ENCODE measurements around the gene SRR.

SRR gene

DNA sequence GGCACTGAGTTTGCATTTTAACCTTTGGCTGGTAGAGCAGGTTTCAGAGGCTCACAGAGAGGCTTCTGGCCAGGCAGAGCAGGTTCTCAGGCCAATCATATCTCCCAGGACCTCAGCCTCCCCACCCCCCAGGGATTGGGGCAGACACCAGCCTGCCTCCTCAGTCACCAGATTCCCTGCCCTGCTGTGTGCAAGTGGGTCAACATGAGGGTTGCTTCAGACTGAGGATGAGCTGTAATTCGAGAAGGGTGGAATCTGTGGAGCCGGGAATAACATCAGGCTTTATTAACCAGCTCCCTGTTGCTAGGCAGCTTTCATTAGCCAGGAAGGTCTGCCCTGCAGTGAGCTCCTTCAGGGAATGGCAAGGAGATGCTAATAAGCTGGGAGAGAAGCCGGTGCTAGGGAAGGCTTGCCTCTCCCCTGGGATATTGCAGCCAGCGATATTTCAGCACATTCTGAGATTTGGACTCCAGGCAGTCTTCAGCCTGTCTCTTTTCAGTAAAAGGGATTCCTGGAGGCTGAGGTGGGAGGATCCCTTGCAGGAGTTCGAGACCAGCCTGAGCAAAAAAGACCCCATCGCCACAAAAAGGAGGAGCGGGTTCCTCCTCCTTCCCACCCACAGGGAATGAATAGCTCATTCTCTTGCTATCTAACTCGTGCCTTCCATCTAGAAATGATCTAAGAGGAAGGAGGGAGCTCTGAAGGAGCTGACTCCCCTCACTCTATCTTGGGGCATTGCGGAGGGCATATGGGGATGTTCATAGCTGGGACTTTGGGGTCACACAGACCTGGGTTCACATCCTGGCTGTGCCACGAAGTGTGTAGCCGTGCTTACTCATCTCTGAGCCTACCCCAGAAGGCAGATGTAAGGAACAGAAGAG, 44.3 kb downstream of the SRR start:
- DNase-seq = no peak

DNA sequence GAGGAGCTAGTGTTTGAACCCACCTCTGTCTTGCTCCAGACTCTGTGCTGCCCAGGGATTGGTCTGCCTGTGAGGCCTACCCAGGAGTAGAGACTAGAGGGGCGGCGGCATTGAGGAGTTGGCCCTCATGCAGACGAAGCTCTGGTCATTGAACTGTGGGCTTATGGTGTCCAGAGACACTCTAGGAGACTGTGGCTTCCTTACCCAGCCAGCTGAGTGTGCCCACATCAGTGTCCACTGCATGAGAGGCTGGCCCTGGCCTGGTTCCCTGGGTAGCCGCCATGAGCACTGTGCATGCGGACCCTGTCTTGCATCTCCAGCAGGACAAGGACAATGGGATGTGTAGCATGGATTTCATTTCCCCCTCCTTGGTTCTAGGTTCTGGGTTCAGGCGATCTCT, 47.5 kb downstream of the SRR start:
- no peak for DNase-seq

DNA sequence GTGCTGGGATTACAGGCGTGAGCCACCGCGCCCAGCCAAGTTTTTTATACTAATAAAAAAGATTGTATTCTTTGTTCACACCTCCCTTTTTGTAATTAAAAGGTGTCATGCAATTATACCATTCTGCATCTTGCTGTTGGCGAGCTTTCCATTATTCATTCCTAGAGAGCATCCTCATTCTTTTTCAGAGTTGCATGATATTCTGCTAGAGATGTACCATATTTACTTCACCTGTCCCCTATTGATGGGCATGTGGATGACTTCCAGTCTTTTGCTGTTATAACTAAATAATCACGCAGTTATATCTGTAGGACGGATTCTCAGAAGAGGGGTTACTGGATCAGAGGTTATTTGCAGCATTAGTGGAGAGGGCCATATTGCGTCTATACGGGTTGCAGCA, 50.6 kb downstream of the SRR start:
- no peak for DNase-seq

DNA sequence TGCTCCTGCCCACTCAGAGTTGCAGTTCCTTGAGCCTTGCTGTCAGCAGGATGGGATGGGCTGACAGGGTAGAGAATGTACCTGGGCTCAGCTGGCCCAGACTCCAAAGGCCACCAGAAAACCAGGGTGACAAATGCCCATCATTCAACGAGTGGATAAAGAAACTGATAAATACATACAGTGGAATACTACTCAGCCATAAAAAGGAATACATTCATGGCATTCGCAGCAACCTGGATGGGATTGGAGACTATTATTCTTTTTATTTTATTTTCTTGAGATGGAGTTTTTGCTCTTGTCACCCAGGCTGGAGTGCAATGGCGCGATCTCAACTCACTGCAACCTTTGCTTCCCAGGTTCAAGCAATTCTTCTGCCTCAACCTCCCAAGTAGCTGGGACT, 53.5 kb downstream of the SRR start:
- no peak for DNase-seq

DNA sequence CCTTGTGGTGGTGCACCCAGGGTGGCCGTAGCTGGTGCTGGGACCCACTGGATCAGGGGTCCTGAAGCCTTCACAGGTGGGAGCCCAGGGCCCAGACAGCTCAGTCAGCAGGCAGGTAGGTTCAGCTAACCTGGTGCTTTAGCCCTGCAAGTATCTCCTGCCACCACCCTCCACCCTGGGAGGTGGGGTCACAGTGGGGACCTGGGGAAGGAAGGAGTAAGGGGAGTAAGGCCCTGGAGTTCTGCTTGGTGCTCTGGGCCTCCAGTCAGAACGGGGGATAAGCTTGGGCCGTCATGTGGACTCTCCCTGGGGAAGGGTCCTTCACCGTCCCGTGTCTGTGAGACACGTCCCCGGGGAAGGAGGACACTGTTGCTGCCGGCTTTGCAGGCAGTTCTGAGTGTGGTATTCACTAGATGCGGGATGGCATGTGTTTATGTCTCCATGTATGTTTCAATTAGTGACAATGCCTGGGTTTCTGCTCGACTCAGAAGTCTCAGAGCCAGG, 54.2 kb downstream of the SRR start:
- DNase-seq = no peak

DNA sequence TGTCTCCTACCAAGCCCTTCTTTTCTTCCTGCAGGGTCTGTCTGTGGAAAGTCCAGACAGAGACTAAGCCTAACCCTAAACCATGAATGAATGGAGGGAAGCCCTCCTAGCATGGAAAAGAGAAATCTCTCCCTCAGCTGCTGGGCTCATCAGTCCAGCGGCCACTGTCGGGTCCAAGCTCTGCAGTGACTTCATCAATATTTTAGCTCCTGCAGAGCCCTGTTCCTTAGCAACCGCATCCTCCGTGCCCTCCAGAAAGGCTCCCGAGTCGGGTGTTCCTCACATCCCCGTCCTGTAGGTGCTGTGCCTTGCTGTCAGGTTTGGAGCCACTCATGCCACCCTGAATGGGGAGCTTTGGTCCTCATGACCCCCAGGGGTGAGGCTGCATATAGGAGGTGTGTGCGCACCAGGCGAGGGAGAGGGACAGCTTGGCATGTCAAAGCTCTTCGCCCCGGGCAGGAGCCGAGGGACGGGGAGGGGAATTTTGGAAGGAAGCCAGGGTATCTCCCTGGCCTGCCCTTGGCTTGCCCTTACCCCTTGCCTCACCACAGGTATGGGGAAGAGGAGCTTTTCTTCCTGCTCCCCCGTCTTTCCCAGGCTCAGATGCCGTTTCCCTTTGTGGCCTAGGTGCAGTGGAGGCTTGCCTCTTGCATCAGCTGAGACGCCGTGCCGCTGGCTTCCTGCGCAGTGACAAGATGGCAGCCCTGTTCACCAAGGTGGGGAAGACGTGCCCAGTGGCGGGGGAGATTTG, 57.4 kb downstream of the SRR start:
- no peak for DNase-seq

DNA sequence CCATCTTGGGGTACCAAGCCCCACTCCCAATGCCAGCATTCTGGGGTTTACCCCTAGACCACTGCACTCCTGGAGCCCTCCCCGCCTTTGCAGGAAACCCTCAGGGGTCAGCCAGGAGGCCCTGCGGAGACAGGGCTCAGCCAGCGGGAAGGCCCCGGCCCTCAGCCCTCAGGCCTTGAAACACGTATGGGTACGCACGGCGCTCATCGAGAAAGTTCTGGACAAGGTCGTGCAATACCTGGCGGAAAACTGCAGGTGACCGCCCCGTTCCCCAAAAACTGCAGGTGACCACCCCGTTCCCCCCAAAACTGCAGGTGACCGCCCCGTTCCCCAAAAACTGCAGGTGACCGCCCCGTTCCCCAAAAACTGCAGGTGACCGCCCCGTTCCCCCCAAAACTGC, 58.3 kb downstream of the SRR start:
- no peak for DNase-seq

DNA sequence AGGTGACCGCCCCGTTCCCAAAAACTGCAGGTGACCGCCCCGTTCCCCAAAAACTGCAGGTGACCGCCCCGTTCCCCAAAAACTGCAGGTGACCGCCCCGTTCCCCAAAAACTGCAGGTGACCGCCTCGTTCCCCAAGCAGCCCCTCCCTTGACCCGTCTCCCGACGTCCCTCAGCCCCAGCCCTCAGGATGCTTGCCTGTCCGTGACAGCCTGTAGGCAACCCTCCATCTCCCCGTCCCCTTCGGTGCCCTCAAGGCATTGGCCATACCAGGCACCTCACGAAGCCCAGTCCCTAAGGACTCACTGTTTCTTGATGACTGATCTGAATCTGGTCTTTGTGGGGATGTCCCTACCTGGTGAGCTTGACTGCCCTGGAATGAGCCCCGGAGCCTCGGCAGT, 58.7 kb downstream of the SRR start:
- no peak for DNase-seq

DNA sequence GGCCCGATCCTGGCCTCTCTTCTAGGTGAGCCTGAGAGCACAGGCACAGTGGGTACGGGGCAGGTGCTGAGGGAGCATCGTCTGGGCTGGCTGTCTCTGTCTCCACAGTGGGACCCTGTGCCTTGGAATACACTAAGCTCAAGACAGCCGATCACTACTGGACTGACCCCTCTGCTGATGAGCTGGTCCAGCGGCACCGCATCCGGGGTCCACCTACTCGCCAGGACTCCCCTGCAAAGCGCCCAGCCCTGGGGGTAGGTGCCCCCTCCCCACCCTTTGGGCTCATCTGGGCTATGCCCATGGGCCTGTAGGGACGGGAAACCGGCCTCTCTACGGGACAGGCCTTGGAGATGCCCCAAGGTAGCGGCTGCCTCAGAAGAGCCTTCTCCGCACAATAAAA, 59.1 kb downstream of the SRR start:
- DNase-seq = no peak

DNA sequence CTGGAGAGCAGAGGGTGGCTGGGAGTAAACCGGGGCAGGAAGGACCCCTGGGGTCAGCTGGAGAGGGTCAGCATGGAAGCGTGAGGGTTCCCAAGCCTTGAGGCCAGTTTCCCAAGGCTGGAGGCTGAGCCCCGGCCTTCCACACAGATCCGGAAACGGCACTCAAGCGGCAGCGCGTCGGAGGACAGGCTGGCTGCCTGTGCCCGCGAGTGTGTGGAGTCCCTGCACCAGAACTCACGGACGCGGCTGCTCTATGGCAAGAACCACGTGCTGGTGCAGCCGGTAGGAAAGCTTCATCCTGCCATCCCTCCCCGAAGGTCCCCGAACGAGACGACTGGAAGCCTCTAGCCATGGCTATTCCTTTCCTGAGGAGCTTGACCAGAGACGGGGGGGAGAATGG, 59.6 kb downstream of the SRR start:
- DNase-seq = no peak

DNA sequence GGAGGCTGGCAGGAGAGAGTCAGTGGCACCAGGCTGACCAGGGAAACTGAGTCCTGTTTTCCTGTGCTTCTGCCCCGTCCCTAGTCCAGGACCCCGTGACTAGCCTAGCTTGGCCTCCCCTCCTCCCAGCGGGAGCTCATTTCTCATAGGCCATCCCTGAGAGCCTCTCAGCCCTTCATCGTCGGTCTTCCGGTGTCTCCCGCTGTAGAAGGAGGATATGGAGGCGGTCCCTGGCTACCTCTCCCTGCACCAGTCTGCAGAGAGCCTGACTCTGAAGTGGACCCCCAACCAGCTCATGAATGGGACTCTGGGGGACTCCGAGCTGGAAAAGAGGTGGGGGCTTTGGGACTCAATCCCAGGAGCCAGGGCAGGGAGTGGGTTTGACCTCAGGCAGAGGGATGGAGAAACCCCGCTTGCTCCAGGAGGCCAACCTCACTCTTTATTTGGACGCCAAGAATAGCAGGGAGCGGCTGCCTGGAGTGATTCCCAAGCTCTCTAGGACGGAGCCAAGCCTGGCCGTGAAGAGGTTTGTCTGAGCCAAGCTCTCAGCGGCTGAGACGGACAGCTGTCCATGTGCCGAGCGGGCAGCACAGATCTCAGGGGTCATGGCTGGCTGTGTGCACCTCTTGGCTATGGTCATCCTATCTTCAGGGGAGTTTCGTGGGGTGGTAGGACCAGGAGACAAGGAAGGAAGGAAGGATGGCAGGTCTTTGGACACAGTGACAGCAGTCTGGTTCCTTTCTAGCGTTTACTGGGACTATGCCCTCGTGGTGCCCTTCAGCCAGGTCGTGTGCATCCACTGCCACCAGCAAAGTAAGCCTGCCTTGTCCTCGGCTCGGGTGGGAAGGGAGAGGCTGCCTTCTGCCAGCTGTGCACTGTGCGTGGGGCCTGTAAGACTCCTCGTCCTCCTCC, 60.4 kb downstream of the SRR start:
- no peak for DNase-seq

DNA sequence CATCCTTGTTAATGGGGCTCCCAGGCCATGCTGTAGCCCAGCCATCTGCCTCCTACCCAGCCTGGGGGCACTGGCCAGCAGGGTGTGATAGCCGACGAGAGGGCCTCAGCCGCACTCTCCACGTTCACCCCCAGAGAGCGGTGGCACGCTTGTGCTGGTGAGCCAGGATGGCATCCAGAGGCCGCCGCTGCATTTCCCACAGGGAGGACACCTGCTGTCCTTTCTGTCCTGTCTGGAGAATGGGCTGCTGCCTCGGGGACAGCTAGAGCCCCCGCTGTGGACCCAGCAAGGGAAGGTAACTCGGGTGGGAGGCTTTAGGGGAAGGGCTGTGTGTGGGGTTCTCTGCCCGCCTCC, 61.0 kb downstream of the SRR start:
- DNase-seq = no peak

DNA sequence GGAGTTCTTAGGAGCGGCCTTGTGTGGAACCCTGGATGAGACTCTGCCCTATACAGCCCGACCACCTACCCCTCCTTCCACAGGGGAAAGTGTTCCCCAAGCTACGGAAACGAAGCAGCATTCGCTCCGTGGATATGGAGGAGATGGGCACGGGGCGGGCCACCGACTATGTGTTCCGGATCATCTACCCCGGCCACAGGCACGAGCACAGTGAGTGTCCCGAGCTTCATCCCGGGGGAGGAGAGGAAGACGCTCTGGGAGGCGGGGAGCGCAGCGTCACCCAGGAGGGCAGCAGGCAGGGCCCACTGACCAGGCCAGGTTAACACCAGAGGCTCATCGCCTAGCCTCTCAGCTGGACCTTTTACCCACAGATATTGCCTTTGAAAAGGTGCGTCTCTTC, 61.4 kb downstream of the SRR start:
- DNase-seq = no peak

DNA sequence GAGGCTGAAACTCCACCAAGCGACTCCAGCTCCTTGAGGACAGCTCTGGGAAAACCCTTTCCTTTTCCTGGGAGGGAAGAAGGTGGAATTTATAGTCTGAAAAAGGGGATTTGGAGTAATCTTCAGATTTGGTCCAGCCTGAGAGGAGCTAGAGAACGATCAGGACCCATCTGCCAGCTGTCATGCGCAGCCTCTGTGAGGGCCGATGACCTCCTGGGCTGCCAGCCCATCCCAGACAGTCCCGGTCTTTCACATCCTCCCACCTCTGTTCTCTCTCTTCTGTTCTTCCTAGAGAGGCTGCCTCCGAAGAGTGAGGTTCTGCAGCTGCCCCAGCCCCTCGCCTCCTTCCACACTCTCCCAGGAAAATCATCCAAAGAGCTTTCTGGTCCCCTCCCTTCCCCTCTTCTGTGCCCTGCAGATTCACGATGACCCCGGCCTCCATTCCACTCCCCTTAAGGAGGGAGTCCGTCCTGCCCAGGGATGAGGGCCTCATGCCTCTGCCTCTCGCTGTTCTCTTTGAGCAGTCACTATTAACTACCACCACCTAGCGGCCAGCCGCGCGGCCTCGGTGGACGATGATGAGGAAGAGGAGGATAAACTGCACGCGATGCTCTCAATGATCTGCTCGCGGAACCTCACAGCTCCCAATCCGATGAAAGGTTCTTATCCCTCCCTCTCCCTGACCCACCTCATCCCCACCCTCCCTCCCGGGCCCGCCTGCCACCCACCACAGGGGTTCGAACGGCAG, 63.2 kb downstream of the SRR start:
- DNase-seq = no peak

DNA sequence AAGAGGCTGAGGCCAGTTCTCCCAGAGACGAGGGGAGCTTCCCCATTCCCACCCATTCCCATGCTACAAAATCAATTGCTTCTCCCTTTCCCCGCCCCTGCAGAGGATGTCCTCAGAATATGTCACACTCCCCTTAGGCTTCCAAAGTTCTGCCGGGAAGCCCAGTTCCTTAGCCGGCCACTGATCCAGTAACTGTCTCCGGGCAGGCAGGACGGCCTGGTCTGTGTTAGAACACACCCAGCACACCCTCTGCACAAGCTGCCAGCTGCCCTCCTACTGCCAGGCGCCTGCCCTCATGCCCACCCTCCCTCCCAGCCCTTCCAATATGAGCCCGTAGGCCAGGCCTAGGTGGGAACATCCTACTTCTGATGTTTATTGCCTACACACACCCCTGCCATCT, 64.6 kb downstream of the SRR start:
- DNase-seq = no peak

DNA sequence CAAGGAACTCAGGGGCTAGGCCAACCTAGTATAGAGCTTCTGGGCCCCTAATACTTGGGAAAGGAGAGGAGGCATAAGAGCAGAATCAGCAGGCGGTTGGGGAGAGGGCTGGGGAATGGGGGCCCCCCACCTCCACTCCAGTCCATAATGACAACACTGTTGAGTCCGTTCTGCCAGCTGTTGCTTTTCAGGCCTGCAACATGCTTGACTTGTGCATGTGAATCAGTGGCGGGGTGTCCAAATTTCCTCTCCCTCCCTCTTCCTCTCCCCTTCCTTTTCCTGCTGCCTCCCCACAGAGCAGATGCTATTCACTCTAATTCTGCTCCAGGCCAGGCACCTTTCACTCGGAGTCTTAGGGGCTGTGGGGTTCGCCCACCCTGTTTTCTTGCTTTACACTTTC, 65.3 kb downstream of the SRR start:
- DNase-seq = no peak

DNA sequence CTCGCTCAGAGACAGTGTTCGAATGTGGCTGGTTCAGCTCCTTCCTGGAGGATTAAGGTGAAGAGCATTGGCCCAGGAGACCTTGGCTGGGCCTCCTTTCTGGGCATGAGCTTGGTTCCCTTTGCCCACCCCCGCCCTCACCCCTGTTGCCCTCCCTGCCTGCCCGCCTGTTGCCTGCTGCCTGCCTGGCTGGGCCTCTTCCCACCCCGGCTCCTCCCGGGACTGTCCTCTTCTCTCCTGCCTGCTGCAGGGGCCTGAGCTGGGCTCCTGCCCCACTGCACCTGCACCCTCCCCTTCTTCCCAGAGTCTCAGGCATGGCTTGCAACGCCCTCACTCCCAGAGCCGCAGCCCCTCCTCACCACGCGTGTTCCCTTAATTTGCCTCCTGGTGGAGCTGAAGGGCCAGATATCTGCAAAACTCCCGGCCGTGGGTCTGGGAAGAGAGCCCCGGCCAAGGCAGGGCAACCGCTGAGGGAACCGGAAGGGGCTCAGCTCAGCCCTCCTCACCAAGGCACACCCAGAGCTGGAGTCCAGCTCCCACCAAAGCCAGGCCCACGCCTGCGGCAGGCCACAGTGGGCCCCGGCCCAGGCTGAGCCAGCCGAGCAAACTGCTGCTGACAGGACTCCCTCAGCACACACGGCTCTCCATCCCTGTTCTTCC, 65.9 kb downstream of the SRR start:
- no peak for DNase-seq

DNA sequence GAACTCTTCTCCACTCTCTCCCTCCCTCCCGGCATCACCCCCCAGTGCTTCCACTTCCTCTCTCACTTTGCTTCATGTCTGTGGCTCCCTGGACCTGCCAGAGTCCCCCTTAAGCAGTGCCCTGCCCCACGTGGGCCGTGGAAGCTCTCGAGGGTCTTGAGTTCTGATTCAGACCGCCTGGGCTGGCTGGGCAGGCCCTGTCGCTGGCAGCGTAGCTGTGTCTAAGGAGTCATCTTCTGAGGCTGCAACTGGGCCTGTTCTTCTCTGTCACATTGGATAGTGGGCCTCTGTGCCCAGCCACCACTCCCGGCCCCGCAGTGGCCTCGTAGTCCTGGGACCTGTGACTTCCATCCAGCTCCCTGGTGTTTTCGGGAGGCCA, 66.5 kb downstream of the SRR start:
- no peak for DNase-seq

DNA sequence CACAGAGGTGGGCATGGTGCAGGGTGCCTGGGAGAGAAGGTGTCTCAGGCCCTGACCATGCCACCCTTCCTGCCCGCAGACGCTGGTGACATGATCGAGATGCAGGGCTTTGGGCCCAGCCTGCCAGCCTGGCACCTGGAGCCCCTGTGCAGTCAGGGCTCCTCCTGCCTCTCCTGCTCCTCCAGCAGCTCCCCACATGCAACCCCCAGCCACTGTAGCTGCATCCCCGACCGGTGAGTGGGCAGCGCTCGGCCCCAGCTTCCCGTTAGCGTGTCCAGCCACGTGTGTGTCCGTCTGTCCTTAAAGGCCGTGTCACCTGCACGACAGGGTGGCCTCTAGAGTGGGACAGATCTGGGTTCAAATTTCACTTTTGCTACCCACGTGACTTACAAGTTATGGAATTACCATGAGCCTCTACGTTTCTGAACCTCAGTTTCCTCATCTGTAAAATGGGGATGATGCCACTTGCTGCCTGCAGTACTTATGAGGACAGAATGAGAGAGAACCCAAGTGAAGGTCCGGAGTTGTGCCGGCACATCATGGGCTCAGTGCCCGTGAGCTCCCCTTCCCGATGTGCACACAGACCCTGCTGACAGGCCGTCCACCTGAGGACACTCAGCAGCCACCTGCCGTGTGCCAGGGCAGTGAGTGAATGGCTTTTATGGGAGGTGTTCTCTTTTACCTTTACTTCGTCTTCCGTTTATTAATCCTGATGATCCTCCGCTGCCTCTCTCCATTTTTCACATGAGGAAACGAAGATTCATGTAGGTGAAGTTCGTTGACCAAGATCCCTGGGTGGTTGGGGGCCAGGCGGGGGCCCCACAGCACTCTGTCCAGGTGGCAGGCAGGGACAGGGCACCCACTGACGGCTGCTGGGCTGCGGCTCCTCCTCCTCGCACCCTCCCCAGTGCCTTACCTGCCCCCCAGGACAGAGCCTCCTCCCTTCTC, 67.7 kb downstream of the SRR start:
- no peak for DNase-seq

DNA sequence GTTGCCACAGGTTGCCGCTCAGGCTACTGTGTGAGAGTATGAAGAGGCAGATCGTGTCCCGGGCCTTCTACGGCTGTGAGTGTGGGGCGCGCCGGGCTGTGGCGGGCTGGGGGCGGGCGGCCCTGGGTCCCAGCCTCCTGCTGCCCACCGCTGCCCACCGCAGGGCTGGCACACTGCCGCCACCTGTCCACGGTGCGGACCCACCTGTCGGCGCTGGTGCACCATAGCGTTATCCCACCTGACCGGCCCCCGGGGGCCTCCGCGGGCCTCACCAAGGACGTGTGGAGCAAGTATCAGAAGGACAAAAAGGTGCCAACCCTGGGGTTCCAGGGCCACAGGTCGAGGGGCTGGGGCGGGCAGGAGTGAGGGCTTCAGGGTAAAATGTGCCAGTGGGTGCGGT, 68.4 kb downstream of the SRR start:
- no peak for DNase-seq

DNA sequence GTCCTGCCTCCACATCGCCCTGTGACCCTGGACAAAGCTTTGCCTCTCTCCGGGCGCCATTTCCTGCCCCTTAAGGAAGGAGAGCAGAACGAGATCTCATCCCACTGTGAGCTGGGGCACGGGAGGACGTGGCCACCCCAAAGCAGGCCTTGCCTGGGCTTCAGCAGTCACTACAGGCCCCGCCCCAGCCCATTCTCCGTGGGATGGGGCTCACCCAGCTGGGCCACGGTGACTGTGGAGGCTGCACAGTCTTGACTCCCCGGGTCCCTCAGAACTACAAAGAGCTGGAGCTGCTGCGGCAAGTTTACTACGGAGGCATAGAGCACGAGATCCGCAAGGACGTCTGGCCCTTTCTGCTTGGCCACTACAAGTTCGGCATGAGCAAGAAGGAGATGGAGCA, 68.9 kb downstream of the SRR start:
- no peak for DNase-seq
